GM21576 (cell line): ENCODE data around the gene SEPTIN1.

Source experiments
- ATAC-seq: cut with Tn5 transposase; IDR thresholded peaks from one replicate; pipeline ENCODE4 v1.9.1; 2021; ENCODE audit warnings: mild to moderate bottlenecking, moderate library complexity; ENCODE audit not compliant: unreplicated experiment

The SEPTIN1 gene

GRCh38 chr16:30382111-30382881, at the start of gene SEPTIN1:
SEPTIN1 (minus strand) TSS chr16:30382561; CDS start chr16:30382542, 19 bp downstream.
- ATAC-seq = no peak

- no peak for ATAC-seq
These were observed 48.1 kb upstream of the SEPTIN1 start for GRCh38 chr16:30430428-30430970.

- ATAC-seq = peak; percentile 91
These were observed 47.5 kb upstream of the SEPTIN1 start, which contains the start of gene DCTPP1 for GRCh38 chr16:30429678-30430427. DCTPP1 (minus strand) TSS chr16:30430030; CDS start chr16:30429980, 50 bp downstream.

- ATAC-seq = no peak
These were observed 47.0 kb upstream of the SEPTIN1 start for GRCh38 chr16:30429418-30429677.

GRCh38 chr16:30428055-30428454, 45.7 kb upstream of the SEPTIN1 start:
- ATAC-seq = no peak

GRCh38 chr16:30421010-30421409, 38.6 kb upstream of the SEPTIN1 start:
- ATAC-seq = no peak

- ATAC-seq = no peak
These were observed 36.2 kb upstream of the SEPTIN1 start for GRCh38 chr16:30418350-30419181.

GRCh38 chr16:30417529-30418349, 35.4 kb upstream of the SEPTIN1 start:
- peak; percentile 76 for ATAC-seq

GRCh38 chr16:30416624-30417528, 34.5 kb upstream of the SEPTIN1 start:
- ATAC-seq = no peak

- ATAC-seq = no peak
These were observed 33.8 kb upstream of the SEPTIN1 start for GRCh38 chr16:30416047-30416603.

GRCh38 chr16:30414159-30414558, 31.8 kb upstream of the SEPTIN1 start:
- no peak for ATAC-seq

GRCh38 chr16:30413112-30413806, 30.9 kb upstream of the SEPTIN1 start:
- ATAC-seq = no peak

GRCh38 chr16:30409125-30410060, 27.0 kb upstream of the SEPTIN1 start:
- ATAC-seq = peak; percentile 48

GRCh38 chr16:30407804-30408534, 25.6 kb upstream of the SEPTIN1 start:
- peak; percentile 2 for ATAC-seq

GRCh38 chr16:30407102-30407803, 24.9 kb upstream of the SEPTIN1 start, which contains the start of gene ZNF771:
ZNF771 (plus strand) TSS chr16:30407606; CDS start chr16:30408054, 448 bp downstream.
- peak; percentile 77 for ATAC-seq

- ATAC-seq = no peak
These were observed 24.4 kb upstream of the SEPTIN1 start for GRCh38 chr16:30406795-30407101.
